SW480 (cell line): ENCODE measurements around the gene XXYLT1.
"Not testable (repeated sequence)": the region's sequence is repeated elsewhere in the genome, so short reads cannot be mapped to it uniquely, and the experiment has no call there.

Experiments
- DNase-seq: peaks from one replicate; pipeline ENCODE4 v3.0.0-alpha.2; 2016; ENCODE audit warnings: low spot score

Gene XXYLT1

DNA sequence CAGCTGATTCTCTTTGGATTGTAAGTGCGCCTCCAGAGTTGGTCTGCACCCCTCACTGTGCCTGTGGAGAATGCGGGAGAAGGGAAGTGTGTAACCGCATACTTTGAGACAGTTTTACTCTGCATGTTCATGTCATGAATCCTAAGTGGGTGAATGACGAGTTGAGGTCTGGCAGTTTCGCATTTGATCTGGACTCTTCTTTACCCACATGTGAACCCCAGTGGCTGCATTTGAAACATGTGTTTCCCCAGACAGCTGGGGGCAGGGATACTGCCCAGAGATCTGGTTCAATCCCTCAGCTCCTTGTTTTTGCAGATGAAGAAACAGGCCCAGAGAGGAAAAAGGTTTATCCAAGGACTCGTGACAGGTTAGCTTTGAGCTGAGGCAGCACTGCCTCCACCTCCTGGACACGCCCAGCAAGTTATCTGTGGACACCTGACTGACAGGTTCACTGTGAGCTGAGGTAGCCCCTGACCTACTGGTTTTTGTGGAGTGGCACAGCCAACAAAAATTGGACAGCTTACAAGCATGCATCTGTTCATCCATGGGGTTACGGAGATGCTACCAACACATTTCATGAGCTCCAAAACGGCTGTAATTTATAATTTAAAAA, 207.3 kb downstream of the XXYLT1 start:
- DNase-seq = no peak

DNA sequence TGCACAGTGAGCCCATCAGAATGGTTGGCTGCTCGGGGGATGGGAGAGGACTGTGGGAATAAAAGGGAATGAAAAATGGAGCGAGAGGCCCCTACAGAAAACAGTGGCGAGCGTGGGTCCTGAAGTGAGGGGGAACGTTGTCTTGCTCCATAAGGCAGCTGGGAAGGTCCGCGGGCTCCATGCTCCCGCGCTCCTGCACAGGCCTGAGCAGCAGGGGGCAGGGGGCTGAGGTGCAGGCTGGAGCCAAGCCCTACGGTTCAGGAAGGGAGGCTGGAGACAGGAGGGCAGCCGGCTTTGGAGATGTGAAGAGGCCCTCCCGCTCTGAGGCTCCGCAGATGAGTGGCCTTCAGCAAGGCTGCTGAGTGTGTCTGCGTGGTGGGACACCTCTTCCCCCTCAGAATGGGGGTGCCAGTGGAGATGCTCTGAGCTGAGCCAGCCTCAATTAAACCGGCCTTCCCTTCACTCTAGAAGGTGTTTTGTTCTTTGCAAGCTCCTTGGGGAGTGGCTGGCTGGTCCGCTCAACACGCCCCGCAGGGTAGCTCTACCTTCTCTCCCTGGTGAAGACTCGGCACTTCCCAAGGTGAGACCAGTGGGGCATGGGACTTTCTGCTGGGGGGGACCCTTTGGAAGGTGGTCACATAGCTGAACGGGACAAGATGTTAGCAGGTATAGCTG, 208.0 kb downstream of the XXYLT1 start:
- no peak for DNase-seq

DNA sequence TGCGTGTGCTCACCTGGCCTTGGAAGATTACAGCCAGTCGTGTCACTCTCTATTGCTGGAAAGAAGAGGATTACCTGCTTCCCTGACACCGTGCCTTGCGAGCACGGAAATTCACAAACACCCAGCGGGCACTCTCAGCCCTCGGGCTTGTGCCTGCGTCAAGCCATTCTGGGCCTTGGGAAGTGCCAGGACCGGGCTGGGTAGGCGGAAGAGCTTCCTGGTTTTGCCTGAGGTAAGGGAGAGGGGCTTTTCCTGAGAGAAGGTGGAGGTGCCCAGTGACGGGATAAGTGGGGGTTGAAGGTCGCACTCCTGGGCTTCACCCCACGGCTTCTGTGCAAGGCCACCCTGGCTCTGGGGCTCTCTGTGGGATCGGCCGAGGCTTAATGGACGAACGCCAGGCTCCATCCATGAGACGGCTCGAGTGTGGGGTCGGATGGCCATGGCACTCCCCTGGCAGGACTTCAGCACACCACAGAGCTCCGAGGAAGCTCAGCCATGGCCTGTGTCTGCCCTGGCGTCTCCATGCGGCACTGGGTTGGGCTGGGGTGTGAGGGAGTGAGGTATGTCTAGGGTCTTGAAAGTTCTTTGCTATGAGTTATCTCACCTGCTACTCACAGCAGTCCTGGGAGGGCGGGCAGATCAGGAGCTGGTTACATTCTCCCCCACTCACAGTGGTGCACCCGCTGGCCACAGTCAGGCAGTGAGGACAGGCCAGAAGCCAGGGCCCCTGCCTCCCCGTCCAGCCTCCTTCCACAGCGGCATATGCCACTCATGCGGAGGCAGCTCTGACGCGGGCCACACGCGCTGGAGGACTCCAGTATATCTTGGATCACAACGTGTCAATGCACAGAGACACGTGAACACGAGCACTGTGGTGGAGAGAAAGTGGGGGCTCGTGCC, 209.0 kb downstream of the XXYLT1 start:
- DNase-seq = no peak

DNA sequence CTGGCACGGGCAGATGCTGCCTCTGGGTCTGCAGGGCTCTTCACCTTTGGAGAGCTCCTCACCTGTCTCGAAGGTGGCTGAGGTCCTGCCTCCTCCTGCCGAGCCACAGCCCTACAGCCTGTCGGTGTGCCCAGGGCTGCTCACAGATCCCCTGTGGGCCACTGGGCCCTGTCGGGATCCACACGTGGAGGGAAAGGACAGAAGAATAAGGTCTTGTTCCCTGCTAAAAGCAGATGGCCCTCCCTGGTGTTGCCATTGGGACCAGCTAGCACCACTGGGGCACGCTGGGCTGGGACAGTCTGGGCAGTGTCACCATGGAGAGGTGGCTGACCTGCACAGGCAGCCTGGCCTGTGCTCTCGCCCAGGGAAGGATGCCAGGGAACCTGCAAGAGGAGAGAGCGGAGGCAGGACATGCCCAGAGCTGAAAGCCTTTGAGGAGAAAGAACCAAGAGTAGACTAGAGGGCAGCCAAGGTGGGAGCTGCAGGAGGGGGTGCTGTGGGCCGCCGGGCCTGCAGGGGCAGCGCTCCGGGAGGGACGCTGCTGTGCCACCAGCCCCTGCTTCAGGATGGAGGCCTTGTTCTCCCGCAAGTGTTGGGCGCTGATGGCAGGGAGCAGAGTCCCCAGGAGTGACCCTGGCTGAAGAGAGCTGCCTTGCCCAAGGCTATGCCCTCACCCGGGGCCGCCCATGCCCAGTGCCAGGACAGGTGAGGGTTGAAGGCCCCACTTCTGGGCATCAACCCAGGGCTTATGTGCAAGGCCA, 210.2 kb downstream of the XXYLT1 start:
- no peak for DNase-seq

DNA sequence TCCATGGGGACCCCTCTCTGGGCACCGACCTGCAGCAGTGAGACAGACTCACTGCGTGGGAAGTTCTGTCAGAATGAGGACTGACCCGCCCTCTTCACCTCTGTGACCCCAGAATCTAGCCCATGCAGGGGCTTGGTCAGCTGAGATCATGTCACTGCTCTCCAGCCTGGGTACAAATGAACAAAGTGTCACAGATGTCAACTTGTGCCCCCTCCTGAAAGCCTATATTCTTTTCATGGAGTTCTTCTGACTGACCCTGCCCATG, 210.8 kb downstream of the XXYLT1 start:
- DNase-seq = no peak

DNA sequence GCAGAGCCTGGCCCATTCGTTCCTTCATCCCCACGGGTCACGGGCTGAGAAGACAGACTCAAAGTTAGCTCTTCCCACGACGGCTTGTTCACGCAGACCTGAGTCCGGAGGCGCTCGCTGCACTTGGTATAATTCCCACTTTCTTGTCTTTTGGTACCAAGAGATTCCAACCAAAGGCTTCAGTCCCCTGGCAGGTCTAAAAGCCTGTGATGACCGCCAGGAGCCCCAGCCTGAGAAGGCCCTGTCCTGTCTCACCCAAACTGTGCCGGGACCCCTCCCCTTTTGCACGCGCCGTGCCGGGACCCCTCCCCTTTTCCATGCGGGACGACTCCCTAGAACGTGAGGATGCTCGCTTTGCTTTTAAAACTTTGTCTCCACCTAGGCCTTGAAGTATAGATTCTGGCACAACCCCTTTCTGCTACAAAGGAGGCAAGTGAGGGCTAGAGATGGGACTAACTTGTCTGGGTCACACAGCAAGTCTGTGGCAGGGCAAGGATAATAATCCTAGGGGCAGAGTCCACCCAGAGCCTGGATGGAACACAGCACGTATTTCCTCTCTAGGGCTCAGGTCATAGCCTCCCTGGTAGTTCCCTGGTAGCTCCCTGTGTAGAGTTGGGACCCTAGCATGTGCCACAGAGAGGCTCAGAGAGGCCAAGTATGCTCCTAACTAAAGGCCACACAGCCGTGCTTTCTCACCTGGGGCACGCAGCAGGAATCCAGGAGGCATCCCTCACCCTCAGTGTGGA, 211.3 kb downstream of the XXYLT1 start:
- DNase-seq = no peak

DNA sequence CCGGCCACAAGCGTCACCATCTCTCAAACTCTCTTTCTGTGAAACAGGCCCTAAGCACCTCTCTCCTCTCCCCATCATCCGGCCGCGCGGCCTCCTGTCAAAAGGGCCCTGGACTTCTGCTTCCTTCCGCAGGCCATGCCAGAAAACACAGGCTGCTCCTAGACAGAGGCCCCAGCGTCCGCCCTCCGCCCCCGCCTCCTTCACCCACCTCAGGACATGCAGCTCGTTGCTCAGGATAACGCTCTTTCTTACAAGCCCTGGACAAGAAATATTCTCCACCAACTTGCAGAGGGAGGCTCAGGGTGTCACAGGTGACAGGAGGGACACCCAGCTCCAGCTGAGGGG, 212.0 kb downstream of the XXYLT1 start:
- no peak for DNase-seq

DNA sequence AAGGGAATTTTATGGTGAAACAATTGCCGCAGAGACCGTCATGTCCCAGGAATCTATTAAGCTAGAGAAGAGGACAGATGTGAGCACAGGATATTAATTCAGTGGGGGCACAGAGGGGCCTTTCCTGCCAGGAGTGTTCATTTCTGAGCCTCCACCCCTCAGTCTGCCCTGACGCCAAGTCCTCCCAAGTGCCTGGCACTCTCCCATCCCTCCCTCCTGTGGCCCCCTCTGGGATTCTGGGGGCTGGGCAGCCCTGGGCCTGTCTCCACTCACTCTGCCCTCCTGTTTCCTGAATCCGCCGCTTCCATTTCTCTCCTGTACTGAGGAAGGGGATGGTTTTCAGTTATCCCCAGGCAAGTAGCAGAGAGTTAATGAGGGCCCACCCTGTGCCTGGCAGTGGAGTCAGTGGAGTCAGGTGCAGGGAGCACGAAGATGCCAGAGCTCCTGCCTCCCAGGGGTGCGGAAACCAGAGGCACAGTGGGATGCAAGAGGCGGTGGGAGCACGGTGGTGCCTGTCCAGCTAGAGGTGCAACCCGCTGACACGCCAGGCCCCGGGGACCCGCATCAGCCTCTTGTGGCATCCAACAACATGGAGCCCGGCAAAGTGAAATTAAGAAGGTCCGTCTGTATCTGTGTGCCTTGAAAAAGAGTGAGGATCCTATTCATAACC, 212.5 kb downstream of the XXYLT1 start:
- DNase-seq = no peak

DNA sequence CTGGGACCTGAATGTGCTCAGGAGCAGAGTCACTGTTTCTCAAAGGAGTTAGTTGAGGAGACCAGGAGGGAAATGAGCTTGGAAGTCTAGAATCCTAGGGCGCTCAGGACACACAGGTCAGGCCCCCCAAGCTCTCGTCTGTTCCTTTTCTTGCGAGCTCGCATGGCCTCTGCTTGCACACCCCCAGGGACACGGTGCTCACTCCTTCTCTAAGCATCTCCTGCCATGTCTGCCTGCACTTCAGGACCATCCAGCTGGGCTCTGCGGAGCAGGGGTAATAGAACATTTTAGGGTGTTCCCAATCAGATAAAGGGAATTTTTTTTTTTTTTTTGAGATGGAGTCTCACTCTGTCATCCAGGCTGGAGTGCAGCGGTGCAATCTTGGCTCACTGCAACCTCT, 213.2 kb downstream of the XXYLT1 start:
- DNase-seq = no peak

DNA sequence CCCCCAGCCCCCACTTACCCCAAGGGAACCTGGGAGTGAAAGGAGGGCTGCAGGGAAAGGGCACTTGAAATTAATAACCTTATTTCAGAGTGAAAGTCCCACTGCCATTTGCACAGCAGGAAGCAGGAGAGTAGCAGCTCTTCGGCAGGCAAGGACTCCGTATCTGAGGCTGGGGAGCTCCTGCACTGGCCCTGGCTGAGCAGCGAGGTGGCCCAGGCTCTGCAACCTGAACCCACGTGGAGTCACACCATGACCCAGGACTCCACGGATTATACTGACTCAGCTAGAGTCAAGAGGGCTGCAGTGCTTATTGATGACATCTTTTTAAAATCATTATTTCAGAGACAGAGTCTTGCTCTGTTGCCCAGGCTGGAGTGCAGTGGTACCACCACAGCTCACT, 214.5 kb downstream of the XXYLT1 start:
- no peak for DNase-seq

DNA sequence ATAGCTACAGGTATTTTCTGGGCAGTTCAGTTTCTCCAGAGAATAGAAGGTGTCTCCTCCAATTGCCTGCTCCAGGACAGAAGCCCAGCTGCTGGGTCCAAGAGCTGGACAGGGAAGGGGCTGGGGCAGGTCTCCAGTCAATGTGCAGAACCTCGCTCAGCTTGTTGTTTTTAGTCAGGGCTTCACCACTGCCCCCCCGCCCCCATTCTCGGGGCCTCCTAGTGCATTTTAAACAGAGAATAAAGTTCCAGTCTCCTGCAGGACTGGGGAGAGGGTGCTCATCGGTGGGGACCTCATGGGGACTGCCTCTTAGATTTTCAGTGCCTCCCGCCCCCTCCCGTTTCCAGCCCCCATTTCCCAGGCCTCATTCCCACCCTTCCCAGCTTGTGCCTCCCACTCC, 216.6 kb downstream of the XXYLT1 start:
- DNase-seq = no peak

DNA sequence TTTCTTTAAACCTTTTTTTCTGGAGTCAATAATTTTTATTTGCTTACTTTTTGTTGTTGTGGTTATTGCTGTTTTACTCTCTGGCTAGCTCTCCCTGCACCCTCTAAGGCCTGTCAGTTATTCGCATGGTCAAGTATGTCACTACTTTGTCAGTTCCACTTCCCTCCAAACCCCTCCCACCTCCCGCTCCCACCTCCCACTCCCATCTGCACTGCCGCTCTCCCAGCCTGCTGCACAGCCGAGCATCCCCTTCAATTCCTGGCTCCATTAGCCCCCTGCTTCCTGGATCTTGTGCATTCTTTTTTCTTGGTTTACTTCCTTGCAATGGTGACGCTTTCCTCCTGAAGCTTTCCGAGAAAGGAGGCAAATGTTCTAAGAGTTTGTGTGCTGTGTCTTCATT, 218.0 kb downstream of the XXYLT1 start:
- no peak for DNase-seq

DNA sequence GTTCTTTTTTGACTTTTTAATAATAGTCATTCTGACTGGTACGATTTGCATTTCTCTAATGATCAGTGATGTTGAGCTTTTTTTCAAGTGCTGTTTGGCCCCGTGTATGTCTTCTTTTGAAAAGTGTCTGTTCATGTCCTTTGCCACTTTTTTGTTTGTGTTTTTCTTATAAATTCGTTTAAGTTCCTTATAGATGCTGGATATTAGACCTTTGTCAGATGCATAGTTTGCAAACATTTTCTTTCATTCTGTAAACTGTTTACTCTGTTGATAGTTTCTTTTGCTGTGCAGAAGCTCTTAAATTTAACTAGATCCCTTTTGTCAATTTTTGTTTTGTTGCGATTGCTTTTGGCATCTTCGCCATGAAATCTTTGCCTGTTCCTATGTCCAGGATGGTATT, 220.7 kb downstream of the XXYLT1 start:
- not testable (repeated sequence) for DNase-seq

DNA sequence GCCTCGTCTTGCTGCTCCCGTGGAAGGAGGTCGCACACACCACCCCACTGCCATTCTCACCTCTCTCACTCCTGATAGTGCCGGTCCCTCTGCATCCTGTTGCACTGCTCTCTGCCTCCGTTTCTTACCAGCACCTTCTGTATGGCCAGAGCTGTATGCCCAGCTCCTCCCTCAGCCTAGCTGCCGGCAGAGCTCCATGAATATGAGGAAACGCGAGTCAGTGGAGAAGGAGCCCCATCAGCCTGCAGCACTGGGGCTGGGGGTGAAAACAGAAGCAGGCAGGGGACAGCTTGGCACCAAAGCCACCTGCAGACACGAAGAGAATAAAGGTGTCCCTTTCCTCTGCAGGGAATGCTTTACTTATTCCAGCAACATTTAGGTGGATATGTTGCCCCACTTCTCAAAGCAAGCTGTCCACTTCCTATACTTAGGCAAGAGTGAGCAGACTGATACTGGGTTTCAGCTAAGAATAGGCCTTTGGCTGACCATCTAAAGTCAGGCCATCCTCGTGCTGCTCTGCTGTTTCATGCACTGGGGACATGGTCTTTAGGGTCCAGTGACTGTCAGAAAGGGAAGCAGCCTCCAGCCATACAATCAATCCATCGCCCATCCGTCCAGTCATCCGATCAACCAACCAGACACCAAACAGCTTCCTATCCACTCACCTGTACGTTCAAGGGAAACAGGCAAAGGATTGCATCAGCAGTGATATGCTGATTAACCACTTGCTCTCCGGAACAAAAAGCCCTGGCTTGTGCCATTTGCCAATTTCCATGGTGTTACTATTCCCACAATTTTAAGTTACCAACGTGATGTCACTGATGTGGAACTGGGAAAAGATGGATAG, 222.7 kb downstream of the XXYLT1 start:
- no peak for DNase-seq

DNA sequence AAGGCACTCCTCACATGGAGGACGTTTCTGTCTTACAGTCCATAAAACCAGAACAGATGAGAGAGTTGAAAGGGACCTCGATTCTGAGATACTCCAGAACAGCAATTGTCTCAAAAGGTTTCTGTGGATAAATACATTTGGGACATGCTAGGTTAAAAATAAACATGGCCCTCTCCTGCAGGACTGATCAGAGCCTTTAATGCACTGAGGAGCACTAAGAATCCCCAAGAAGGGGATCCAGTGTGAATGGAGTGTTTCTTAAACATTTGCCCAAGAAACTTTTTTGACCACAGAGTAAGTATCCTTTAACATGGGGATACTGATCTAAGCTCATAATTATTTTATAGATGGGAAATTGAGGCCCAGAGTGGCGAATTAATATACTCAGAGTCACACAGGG, 223.4 kb downstream of the XXYLT1 start:
- no peak for DNase-seq

DNA sequence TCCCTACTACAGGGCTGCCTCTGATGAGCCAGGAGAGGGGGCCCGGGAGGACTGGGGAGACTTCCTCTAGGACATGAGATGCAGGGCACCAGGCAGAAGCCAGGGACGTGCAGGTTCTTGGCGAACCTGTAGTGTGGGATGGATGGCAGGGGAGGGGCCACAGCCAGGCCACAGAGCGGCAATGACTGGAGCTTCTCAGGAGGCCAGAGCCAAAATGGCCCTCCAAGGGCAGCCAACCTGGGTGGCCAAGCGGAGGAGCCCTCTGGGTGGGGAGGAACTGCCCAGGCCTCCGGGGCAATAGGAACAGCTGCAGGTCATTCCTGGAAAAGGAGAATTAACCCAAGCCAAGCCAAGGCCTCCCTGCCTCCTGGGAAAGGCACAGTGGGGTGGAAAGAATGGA, 224.5 kb downstream of the XXYLT1 start:
- DNase-seq = no peak

DNA sequence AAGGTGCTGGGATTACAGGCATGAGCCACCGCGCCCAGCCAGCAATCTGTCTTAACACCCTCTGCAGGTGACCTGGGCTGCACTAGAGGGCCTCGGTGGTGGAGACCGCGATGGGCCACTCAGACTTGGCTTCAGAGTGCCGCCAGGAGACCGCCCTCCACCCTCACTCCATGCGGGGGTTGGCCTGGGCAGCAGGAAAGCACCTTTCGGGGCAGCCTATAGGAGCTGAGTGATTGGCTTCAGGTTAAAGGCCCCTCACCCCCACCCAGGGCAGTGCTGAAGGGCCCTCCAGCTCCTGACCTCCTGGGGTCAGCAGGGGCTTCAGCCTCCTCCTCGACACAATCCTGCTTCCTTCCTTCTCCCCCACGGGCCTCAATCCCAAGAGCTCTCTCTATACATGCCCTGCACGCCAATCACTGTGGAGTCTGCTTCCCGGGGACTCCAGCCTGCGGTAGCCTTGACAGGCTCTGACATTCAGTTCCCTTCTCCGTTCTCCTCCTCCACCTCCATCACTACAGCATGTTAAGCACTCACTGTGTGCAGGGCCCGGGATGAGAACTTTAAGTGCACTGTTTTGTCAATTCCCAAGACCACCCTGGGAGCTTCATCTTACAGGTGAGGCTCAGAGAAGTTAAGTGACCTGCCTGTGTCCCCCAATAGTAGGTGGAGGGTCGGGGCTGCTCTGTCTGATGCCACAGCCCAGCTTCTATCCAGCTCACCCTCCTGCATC, 225.3 kb downstream of the XXYLT1 start:
- no peak for DNase-seq

DNA sequence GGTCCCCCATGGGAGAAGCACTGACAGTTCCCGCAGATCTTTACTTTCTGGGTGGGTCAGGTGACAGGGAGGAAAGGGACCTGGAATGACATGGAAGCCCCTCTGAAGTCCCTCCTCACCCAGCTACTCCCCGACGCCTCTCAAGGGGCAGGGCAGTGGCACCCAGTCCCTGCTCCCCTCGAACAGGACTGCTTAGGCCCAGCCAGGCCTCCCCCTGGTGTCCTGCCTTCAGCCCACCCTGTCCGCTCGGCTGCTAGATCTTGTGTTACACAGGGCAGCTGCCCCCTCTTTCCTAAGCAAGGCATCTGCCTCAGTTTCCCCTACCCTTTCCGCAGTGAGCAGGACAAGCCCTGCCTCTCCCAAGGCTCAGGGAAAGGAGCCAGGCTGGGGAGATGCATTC, 226.5 kb downstream of the XXYLT1 start:
- no peak for DNase-seq

DNA sequence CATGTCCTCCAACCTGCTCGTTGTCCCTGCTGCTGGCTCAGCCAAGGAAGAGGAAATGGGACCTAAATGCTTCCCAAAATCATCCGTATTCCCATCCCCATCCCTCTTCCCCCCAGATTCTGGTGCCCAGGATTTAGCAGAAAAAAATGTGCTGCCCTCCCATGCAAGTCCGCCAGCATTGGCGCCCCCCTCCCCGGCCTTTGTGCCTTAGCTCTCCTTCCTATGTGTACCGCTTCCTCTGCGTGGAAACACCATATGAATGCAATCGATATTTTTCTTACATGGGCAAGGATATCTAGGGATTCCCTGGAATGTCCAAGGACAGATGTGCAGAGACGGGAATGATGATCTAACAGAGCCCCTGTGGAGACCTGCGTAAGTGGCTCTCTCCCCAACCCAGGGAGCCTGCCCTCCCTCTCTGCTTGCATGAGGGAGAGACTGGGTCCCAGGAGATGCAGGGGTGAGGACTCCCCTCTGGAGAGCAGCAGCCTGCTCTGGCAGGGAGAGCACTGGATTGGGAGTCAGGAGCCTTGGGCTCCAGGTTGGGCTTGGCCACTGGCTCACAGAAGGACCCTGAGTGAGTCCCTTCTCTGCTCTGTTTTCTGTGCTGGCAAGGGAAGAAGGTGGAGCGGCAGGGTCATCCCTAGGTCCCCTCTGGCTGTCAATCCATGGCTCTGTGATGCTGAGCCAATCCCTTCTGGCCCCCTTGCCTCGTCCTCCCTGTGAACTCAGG, 227.2 kb downstream of the XXYLT1 start:
- DNase-seq = no peak
